Fibroblast of lung (primary cell): ENCODE data around the gene DAPK1. TPM values are rescaled to one million over a fixed set of nuclear protein-coding genes. Genes with fewer than 3 reads are reported as not detected.

Experiments
- DNase-seq, 2 donors: peaks; one replicate each; pipeline versions ENCODE4 v3.0.0 to v3.0.0-alpha.2; 2010; ENCODE audit warnings: low read depth in 2 of 2
- H2AFZ ChIP-seq: 2 replicates; pipeline ENCODE4 v1.5.1; 2012; ENCODE audit warnings: low read length, control low read depth, inconsistent platforms
- H3K27ac ChIP-seq: 2 replicates; pipeline ENCODE4 v1.5.1; 2011; ENCODE audit warnings: low read length, control low read depth; ENCODE audit not compliant: insufficient read depth
- H3K27me3 ChIP-seq: 2 replicates; pipeline ENCODE4 v1.5.1; 2011; ENCODE audit warnings: mild to moderate bottlenecking, low read length; ENCODE audit not compliant: control insufficient read depth, insufficient read depth
- H3K36me3 ChIP-seq: 2 replicates; pipeline ENCODE4 v1.5.1; 2011; ENCODE audit warnings: low read length; ENCODE audit not compliant: control insufficient read depth, insufficient read depth
- H3K4me1 ChIP-seq: 2 replicates; pipeline ENCODE4 v1.5.1; 2011; ENCODE audit warnings: low read length; ENCODE audit not compliant: control insufficient read depth, insufficient read depth; ENCODE audit errors: extremely low read depth
- H3K4me2 ChIP-seq: 2 replicates; pipeline ENCODE4 v1.5.1; 2011; ENCODE audit warnings: low read length, control low read depth; ENCODE audit not compliant: insufficient read depth; ENCODE audit errors: extremely low read depth
- H3K4me3 ChIP-seq, 4 experiments: fragments of 200-600 bp in 1 of 4; sonication (generic) in 1 of 4; replicated peaks in 1 of 4; 2 replicates each; pipeline ENCODE4 v1.5.1; 2011 to 2016; ENCODE audit warnings: low read length in 4 of 4, low read depth in 3 of 4, mild to moderate bottlenecking in 3 of 4, control low read depth in 2 of 4, inconsistent platforms in 1 of 4, mixed read lengths in 1 of 4; ENCODE audit not compliant: insufficient read depth in 1 of 4; ENCODE audit errors: control extremely low read depth in 1 of 4
- H3K79me2 ChIP-seq: 2 replicates; pipeline ENCODE4 v1.5.1; 2012; ENCODE audit warnings: mild to moderate bottlenecking, low read length, inconsistent platforms; ENCODE audit not compliant: control insufficient read depth, insufficient read depth
- H3K9ac ChIP-seq: 2 replicates; pipeline ENCODE4 v1.5.1; 2011; ENCODE audit warnings: mild to moderate bottlenecking, low read length, control low read depth; ENCODE audit not compliant: insufficient read depth
- H3K9me3 ChIP-seq: 2 replicates; pipeline ENCODE4 v1.5.1; 2012; ENCODE audit warnings: low read depth, low read length; ENCODE audit not compliant: control insufficient read depth, insufficient read depth
- H4K20me1 ChIP-seq: 2 replicates; pipeline ENCODE4 v1.5.1; 2011; ENCODE audit warnings: low read length; ENCODE audit not compliant: control insufficient read depth, insufficient read depth; ENCODE audit errors: extremely low read depth
- CTCF ChIP-seq, 2 donors: IDR thresholded peaks in 1 of 2; conservative IDR thresholded peaks in 1 of 2; 1 replicate in 1 of 2; 2 replicates in 1 of 2; pipeline ENCODE4 v1.5.1; 2011 to 2012; ENCODE audit warnings: low read length in 2 of 2, control low read depth in 1 of 2, inconsistent platforms in 1 of 2, low read depth in 1 of 2, mild to moderate bottlenecking in 1 of 2
- EZH2 ChIP-seq: IDR thresholded peaks from 2 replicates; pipeline ENCODE4 v1.5.1; 2012; ENCODE audit warnings: low read length, control low read depth, mild to moderate bottlenecking; ENCODE audit errors: missing control alignments
- polyA plus RNA-seq, 2 donors: library from polyadenylated mRNA; depleted of rRNA in 1 of 2; stranded (reverse) in 1 of 2; unstranded in 1 of 2; fragments of >200 nt; gene quantifications; 2 replicates each; pipeline ENCODE4 v1.2.1, GENCODE V29; 2011 to 2012; ENCODE audit warnings: missing spikeins in 1 of 2
- total RNA-seq: library from RNA; depleted of rRNA; stranded (reverse); fragments of >200 nt; gene quantifications from 2 replicates; pipeline ENCODE4 v1.2.1, GENCODE V29; 2014

The DAPK1 gene
- total and polyA plus RNA-seq, 2 donors (not counting 1 experiment from before 2014, with no cell fraction given) = 1.1 to 15.5 TPM

DNA sequence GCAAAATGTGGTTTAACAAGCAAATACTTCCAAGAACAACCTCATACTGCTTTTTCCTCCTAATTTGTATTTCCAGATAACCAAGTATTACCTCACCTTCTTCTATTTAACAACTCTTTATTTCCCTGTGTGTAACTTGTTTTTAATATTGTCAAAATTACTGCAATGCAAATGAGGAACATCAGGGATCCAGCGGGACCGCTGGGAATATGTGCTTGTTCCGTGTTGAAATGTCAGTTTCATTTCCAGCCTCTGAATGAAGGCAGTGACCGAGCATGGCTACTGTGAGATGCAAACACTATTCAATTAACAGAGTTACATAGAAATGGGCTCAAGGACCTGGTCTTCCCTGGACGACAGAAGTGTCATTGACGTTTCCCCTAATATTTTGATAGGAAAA, 117.5 kb downstream of the DAPK1 start:
- no peak overlapping the region for H3K27ac ChIP-seq
- no peak overlapping the region for H3K4me3 ChIP-seq
- H3K79me2 ChIP-seq = no peaks in the 10 kb centered on the region
- H3K36me3 ChIP-seq = no peaks in the 10 kb centered on the region
- no peaks in the 10 kb centered on the region for H3K9me3 ChIP-seq
- no peaks in the 10 kb centered on the region for H3K27me3 ChIP-seq
- H3K4me2 ChIP-seq = no peak overlapping the region
- no peaks in the 10 kb centered on the region for H3K4me1 ChIP-seq
- no peak overlapping the region for H3K9ac ChIP-seq
- no peak for DNase-seq
- no peaks in the 10 kb centered on the region for H4K20me1 ChIP-seq
- TF ChIP-seq EZH2 = no peak
- no peak for TF ChIP-seq CTCF (conservative IDR thresholded peaks at IDR 0.05 in 1 of 2, IDR thresholded peaks at IDR 0.05 in 1 of 2; ENCODE audit: low read depth in 1 of 2, low read length in 2 of 2)
- no peak overlapping the region for H2AFZ ChIP-seq

- DNase-seq = peak in 1 of 2 donors; percentile 51
- Histone ChIP-seq H2AFZ (no peak overlapping the region), H3K36me3 (no peaks in the 10 kb centered on the region), H3K9me3 (no peaks in the 10 kb centered on the region), H3K27ac (no peak overlapping the region), H3K27me3 (no peaks in the 10 kb centered on the region), H4K20me1 (no peaks in the 10 kb centered on the region), H3K4me1 (no peaks in the 10 kb centered on the region), H3K79me2 (no peaks in the 10 kb centered on the region), H3K4me2 (no peak overlapping the region), H3K4me3 (no peak overlapping the region), H3K9ac (no peak overlapping the region)
- TF ChIP-seq CTCF (conservative IDR thresholded peaks at IDR 0.05 in 1 of 2, IDR thresholded peaks at IDR 0.05 in 1 of 2; ENCODE audit: low read depth in 1 of 2, low read length in 2 of 2) (no peak), EZH2 (no peak)
Observed at GRCh38 chr9:87615547-87616148, 118.0 kb downstream of the DAPK1 start.

GRCh38 chr9:87618226-87618625, 120.6 kb downstream of the DAPK1 start:
- Histone ChIP-seq H3K4me1 (no peaks in the 10 kb centered on the region), H3K27ac (no peak overlapping the region), H3K79me2 (no peaks in the 10 kb centered on the region), H3K9me3 (no peaks in the 10 kb centered on the region), H3K36me3 (no peaks in the 10 kb centered on the region), H3K4me3 (no peak overlapping the region), H4K20me1 (no peaks in the 10 kb centered on the region), H3K4me2 (no peak overlapping the region), H3K9ac (no peak overlapping the region), H3K27me3 (no peaks in the 10 kb centered on the region), H2AFZ (no peak overlapping the region)
- TF ChIP-seq CTCF (conservative IDR thresholded peaks at IDR 0.05 in 1 of 2, IDR thresholded peaks at IDR 0.05 in 1 of 2; ENCODE audit: low read depth in 1 of 2, low read length in 2 of 2) = no peak
- TF ChIP-seq EZH2 = no peak
- no peak for DNase-seq
